GM12873 (cell line): Measurements from ENCODE around the gene TULP4.

ENCODE experiments used
- TF ChIP-seq, protein P1 (sequence below): IDR thresholded peaks from 2 replicates; pipeline ENCODE4 v1.5.1; 2012; ENCODE audit warnings: low read depth, mild to moderate bottlenecking, moderate library complexity, low read length, control low read depth; ENCODE audit not compliant: insufficient read depth; ENCODE audit errors: missing control alignments

The TULP4 gene

GRCh38 chr6:158327211-158327610 is 14.9 kb downstream of the TULP4 start:
- TF ChIP-seq, protein P1, sequence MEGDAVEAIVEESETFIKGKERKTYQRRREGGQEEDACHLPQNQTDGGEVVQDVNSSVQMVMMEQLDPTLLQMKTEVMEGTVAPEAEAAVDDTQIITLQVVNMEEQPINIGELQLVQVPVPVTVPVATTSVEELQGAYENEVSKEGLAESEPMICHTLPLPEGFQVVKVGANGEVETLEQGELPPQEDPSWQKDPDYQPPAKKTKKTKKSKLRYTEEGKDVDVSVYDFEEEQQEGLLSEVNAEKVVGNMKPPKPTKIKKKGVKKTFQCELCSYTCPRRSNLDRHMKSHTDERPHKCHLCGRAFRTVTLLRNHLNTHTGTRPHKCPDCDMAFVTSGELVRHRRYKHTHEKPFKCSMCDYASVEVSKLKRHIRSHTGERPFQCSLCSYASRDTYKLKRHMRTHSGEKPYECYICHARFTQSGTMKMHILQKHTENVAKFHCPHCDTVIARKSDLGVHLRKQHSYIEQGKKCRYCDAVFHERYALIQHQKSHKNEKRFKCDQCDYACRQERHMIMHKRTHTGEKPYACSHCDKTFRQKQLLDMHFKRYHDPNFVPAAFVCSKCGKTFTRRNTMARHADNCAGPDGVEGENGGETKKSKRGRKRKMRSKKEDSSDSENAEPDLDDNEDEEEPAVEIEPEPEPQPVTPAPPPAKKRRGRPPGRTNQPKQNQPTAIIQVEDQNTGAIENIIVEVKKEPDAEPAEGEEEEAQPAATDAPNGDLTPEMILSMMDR: no peak

GRCh38 chr6:158328952-158329351 is 16.7 kb downstream of the TULP4 start:
- TF ChIP-seq, protein P1: no peak

GRCh38 chr6:158329531-158329930 is 17.3 kb downstream of the TULP4 start:
- TF ChIP-seq, protein P1: no peak

- TF ChIP-seq, protein P1: no peak
Measured at GRCh38 chr6:158330016-158330415, 17.8 kb downstream of the TULP4 start.

DNA sequence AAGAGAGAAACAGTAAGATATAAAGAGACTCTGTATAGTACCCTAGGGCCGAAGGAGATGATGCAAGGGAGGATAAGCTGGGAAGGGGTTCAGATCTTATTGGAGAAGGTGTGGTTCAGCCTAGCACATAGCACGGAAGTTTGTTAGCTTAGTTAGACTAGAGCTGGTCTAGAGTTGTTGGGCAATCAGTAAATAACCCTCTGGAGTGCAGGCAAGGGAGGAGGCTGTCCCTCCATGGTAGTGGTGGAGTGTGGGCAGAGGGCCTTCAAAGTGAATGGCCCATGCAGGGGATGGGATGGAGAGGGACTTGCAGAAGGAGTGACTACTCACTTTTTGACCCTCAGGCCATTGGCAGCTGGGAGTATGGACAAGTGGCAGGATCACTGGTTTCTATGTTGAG is 20.0 kb downstream of the TULP4 start:
- TF ChIP-seq, protein P1: no peak

- TF ChIP-seq, protein P1: no peak
Measured at GRCh38 chr6:158333094-158333493, 20.8 kb downstream of the TULP4 start.

DNA sequence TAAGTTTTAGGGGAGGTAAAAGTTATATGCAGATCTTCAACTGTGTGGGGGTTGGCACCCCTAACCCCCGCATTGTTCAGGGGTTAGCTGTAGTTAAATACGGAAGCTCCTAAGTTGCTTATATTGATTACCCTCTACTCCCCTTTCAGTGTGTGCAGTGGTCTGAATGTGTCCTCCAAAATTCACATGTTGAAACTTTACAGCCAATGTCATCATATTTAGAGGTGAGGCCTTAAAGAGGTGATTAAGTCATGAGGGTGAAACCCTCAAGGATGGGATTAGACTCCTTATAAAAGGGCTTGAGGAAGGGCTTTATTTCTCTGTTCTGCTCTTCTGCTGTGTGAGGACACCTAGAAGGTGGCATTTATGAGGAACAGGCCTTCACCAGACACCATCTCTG is 22.3 kb downstream of the TULP4 start:
- TF ChIP-seq, protein P1: no peak

GRCh38 chr6:158337332-158337731 is 25.1 kb downstream of the TULP4 start:
- TF ChIP-seq, protein P1: no peak
